ENCODE results near the gene PIK3R3.
"Not testable (repeated sequence)": the region's sequence is repeated elsewhere in the genome, so short reads cannot be mapped to it uniquely, and the experiment has no call there.

Gene PIK3R3

DNA sequence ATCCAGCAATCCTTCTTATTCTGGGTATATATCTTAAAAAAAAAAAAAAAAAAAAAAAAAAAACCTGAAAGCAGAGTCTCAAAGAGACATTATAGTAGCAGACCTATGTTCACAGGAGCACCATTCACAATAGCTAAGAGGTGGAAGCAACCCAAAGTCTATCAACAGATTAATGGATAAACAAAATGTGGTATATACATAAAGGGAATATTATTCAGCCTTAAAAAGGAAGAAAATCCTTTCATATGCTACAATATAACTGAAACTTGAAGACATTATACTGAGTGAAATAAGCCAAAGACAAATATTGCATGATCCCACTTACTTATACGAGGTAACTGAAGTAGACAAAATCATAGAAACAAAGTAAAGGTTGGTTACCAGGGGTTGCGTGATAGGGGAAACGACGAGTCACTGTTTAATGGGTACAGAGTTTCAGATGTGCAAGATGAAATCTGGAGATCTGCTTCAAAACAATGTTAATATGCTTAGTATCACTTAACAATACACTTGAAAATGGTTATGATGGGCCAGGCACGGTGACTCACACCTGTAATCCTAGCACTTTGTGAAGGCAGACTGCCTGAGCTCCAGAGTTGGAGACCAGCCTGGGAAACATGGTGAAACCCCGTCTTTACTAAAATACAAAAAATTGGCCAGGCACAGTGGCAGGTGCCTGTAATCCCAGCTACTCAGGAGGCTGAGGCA is 29.5 kb downstream of the PIK3R3 start:
- no peak for DNase-seq (ENCODE audit: low read depth)

DNA sequence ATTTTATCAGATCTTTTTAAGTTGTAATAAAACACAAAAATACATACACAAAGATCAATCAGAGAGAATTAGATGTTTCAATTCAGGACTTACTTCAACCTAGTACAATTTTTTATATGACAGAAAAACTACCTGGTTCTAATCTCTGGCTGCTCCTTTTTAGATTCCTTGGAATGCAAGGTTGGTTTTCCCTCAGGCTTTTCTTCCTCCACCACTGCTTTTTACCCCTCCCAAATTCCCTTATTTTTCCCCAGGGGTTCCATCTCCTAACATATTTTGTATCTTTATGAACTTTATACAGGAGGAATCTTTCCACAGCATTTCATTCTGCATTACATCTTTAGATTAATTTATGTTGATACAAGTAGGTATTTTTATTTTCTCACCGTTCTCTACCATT is 33.2 kb downstream of the PIK3R3 start:
- DNase-seq (ENCODE audit: low read depth): no peak

- DNase-seq (ENCODE audit: low read depth): no peak
These were observed 34.3 kb downstream of the PIK3R3 start for GRCh38 chr1:46098027-46098712.

DNA sequence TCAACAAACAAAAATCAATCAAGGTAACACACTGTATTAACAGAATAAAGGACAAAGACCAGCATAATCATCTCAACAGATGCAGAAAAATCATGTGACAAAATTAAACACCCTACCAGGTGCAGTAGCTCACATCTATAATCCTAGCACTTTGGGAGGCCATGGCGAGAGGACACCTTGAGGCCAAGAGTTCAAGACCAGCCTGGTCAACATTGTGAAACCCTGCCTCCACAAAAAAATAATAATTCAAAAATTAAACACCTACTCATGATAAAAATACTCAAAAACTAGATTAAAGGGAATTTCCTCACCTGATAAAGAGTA is 35.3 kb downstream of the PIK3R3 start:
- DNase-seq (ENCODE audit: low read depth): no peak

DNA sequence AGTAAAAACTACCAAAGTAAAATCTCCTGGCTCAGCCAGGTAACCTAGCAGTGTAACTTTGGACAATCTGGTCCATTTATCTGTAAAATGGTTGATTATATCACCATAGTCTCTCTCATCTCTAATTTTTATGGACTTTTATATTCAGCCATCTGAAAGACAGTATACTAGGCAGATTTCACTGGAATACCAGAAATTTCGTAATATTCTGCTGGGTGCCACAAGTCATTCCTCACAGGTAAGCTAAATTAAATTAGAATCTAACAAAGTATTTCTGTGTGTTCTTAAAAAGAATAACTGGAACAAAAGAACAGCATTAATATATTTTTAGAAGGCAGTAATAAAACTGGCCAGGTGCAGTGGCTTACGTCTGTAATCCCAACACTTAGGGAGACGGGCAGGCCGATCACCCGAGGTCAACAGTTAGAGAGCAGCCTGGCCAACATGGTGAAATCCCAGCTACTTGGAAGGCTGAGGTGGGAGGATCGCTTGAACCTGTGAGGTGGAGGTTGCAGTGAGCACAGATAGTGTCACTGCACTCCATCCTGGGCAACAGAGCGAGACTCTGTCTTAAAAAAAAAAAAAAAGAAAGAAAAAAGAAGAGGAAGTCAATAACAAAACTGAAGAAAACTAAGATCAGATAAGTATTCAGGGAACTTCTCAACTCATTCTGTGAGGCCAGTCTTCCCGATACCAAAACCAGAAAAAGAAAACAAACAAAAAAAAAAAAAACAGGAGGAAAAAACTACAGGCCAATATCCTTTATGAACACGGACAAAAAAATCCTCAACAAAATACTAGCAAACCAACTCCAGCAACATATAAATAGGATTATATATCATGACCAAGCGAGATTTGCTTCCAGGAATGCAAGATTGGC is 35.9 kb downstream of the PIK3R3 start:
- no peak for DNase-seq (ENCODE audit: low read depth)

GRCh38 chr1:46095110-46095509 is 37.3 kb downstream of the PIK3R3 start:
- not testable (repeated sequence) for DNase-seq (ENCODE audit: low read depth)

DNA sequence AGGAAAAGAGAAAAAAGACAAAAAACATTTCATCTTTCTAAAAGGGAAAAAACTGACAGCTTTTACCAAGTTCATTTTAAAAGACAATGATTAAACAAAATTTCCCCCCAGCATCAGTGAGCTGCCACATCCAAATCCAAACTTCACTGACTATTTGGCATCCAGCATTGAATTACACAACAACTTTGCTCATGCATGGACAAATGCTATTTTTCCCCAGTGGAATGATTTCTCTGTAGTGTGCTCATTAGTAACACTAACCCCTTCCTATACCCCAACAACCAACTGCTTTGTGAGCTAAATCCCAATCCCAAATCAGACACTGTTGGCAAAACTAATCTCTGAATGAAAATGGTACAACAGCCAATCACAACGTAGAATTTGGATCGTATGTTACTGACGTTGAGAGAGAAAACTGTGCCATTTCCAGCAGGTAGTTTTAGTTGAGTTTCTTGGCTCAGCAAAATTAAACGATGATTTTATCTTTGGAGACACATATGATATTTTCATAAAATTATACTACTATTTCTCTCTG is 37.9 kb downstream of the PIK3R3 start:
- DNase-seq (ENCODE audit: low read depth): no peak

- not testable (repeated sequence) for DNase-seq (ENCODE audit: low read depth)
These were observed 38.6 kb downstream of the PIK3R3 start for GRCh38 chr1:46093832-46094231.

- DNase-seq (ENCODE audit: low read depth): no peak
These were observed 44.5 kb downstream of the PIK3R3 start for GRCh38 chr1:46087891-46088290.

- no peak for DNase-seq (ENCODE audit: low read depth)
These were observed 45.9 kb downstream of the PIK3R3 start for GRCh38 chr1:46086576-46086975.

GRCh38 chr1:46084553-46085451 is 47.6 kb downstream of the PIK3R3 start:
- DNase-seq (ENCODE audit: low read depth): no peak

DNA sequence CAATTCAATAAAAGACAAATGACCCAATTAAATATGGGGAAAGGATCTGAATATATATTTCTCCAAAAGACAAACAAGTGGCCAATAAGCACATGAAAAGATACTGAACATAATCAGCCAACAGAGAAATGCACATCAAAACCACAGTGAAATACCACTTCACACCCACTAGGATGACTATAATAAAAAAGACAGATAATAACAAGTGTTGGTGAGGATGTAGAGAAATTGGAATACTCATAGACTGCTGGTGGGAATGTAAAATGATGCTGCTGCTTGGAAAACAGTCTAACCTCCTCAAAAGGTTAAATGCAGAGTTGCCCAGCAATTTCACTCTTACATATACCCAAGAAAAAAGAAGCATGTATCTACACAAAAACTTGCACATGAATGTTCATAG is 48.9 kb downstream of the PIK3R3 start:
- DNase-seq (ENCODE audit: low read depth): no peak

GRCh38 chr1:46081619-46082018 is 50.8 kb downstream of the PIK3R3 start:
- DNase-seq (ENCODE audit: low read depth): no peak

- no peak for DNase-seq (ENCODE audit: low read depth)
These were observed 51.2 kb downstream of the PIK3R3 start for GRCh38 chr1:46081206-46081605.

GRCh38 chr1:46080257-46080656 is 52.2 kb downstream of the PIK3R3 start:
- no peak for DNase-seq (ENCODE audit: low read depth)

DNA sequence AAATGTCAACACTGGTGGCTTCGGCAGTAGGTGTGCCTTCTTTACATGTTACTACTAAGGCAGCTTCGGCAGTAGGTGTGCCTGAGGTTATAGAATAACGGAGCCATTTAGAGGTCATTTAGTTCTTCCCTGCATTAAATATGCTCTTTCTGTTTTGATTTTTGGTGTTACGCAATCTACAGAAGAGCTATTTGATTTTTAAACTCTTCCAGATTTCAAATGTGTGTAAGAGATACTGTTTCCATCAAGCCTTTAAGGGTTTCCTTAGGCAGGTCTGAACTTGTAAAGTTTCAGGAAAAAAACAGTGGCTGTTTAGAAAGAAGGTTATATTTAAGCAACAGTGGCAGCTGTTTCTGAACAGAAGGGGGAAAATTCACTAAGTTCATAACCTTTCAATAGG is 54.8 kb downstream of the PIK3R3 start:
- DNase-seq (ENCODE audit: low read depth): no peak

DNA sequence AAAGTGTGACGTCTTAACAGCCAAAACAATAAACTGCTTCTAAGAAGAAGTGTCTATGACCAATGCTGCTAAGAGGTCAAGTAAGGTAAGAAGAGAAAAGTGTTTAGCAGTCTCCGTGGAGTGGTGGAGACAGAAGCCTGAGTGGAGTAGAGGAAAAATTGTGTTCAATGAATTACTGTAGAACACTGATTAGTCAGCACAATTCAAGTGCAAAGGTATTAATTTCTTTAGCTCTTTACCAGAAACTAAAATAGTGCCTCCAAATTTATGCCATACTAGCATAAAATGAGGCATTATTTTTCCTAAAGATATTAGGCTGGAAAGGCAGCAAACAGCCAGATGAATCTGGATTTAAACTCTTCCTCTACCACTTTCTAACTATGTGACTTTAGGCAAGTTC is 56.1 kb downstream of the PIK3R3 start:
- no peak for DNase-seq (ENCODE audit: low read depth)

DNA sequence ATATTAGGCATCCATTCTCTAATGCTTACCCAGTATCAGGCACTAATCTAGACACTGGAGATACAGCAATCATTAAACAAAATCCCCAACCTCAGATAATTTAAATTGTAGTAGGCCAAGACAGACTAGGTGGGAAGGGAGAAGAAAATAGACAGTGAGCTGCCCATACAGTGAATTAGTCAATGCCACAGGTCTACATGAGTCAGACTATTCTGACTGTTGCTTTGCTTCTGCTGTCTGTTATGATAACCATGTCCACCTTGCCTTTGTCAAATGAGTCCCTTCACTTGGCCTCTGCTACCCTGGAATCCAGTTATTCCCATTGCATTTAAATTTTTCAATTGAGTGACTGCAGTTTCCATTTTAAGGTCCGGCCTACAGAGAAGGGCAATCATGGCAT is 59.5 kb downstream of the PIK3R3 start:
- no peak for DNase-seq (ENCODE audit: low read depth)

- DNase-seq (ENCODE audit: low read depth): no peak
These were observed 62.1 kb downstream of the PIK3R3 start for GRCh38 chr1:46070164-46070814.

- DNase-seq (ENCODE audit: low read depth): no peak
These were observed 63.9 kb downstream of the PIK3R3 start for GRCh38 chr1:46068525-46068924.

GRCh38 chr1:46067652-46068051 is 64.8 kb downstream of the PIK3R3 start:
- no peak for DNase-seq (ENCODE audit: low read depth)

Measured in stimulated activated CD8-positive, alpha-beta memory T cell treated with anti-CD3 and anti-CD28 coated beads, Interleukin-7, amount 100 ng/mL, for 24 hours (primary cell).